IMR-90 (cell line): ENCODE measurements around the gene KIF6. TPM values are rescaled to one million over a fixed set of nuclear protein-coding genes. Genes with fewer than 3 reads are reported as not detected.

Experiments
- ATAC-seq: fragments of 200-7000 bp; cut with Tn5 transposase; 2 replicates; pipeline ENCODE4 v1.9.1; 2020; ENCODE audit warnings: low read depth, mild to moderate bottlenecking, moderate library complexity
- BruUV-seq: library from RNA; stranded (reverse); fragments of 400-500 nt; replicated peaks from 2 replicates; lab custom pipeline; 2021; lab: Mats Ljungman, UMichigan
- CTCF ChIA-PET: fragments of 300-600 bp; formaldehyde crosslinking; extraction: SDS; loops from one replicate; lab custom pipeline; 2021; ENCODE audit warnings: antibody characterized with exemption; lab: Yijun Ruan, JAX
- POLR2A ChIA-PET: fragments of 300-600 bp; sonication (Branson Sonifier 250); formaldehyde crosslinking; loops from one replicate; lab custom pipeline; 2022; ENCODE audit warnings: antibody characterized with exemption; ENCODE audit not compliant: unreplicated experiment; lab: Charles Lee
- DNase-seq: peaks from one replicate; pipeline ENCODE4 v3.0.0; 2013
- H2AFZ ChIP-seq: replicated peaks from 2 replicates; pipeline ENCODE3; 2013; ENCODE audit warnings: low read length, mild to moderate bottlenecking; ENCODE audit not compliant: poor library complexity
- H2AK5ac ChIP-seq: 2 replicates; pipeline ENCODE4 v1.6.1; 2013; ENCODE audit warnings: low read depth, low read length, inconsistent platforms
- H2AK9ac ChIP-seq: replicated peaks from 2 replicates; pipeline ENCODE3; 2013; ENCODE audit warnings: mild to moderate bottlenecking, low read depth, low read length, moderate library complexity; ENCODE audit not compliant: poor library complexity
- H2BK120ac ChIP-seq: 2 replicates; pipeline ENCODE4 v1.6.1; 2013; ENCODE audit warnings: low read depth, low read length, inconsistent platforms
- H2BK15ac ChIP-seq: 3 replicates; pipeline ENCODE4 v1.6.1; 2013; ENCODE audit warnings: low read depth, low read length, inconsistent platforms
- H2BK20ac ChIP-seq: 2 replicates; pipeline ENCODE4 v1.6.1; 2013; ENCODE audit warnings: low read depth, mild to moderate bottlenecking, inconsistent platforms, low read length, moderate library complexity
- H2BK5ac ChIP-seq: 2 replicates; pipeline ENCODE4 v1.6.1; 2013; ENCODE audit warnings: mild to moderate bottlenecking, low read depth, low read length, inconsistent platforms; ENCODE audit not compliant: poor library complexity, severe bottlenecking
- H3K14ac ChIP-seq: replicated peaks from 2 replicates; pipeline ENCODE4 v1.6.1; 2013; ENCODE audit warnings: low read depth, low read length, inconsistent platforms
- H3K18ac ChIP-seq: 2 replicates; pipeline ENCODE4 v1.6.1; 2013; ENCODE audit warnings: low read depth, low read length, control low read depth
- H3K23ac ChIP-seq: 2 replicates; pipeline ENCODE4 v1.6.1; 2013; ENCODE audit warnings: low read depth, low read length, inconsistent platforms
- H3K27ac ChIP-seq: 2 replicates; pipeline ENCODE4 v1.5.1; 2013; ENCODE audit warnings: mild to moderate bottlenecking, control low read depth, low read length; ENCODE audit not compliant: insufficient read depth
- H3K27me3 ChIP-seq: 2 replicates; pipeline ENCODE4 v1.6.1; 2013; ENCODE audit warnings: low read length; ENCODE audit not compliant: control insufficient read depth, insufficient read depth
- H3K36me3 ChIP-seq: 2 replicates; pipeline ENCODE4 v1.6.1; 2013; ENCODE audit warnings: low read length, mixed read lengths; ENCODE audit not compliant: control insufficient read depth, insufficient read depth
- H3K4ac ChIP-seq: 2 replicates; pipeline ENCODE4 v1.6.1; 2013; ENCODE audit warnings: low read depth, low read length, inconsistent platforms
- H3K4me1 ChIP-seq: 2 replicates; pipeline ENCODE4 v1.6.1; 2013; ENCODE audit warnings: low read length, mixed read lengths; ENCODE audit not compliant: control insufficient read depth, insufficient read depth
- H3K4me2 ChIP-seq: 2 replicates; pipeline ENCODE4 v1.6.1; 2013; ENCODE audit warnings: low read depth, mild to moderate bottlenecking, control low read depth, low read length, moderate library complexity
- H3K4me3 ChIP-seq: 2 replicates; pipeline ENCODE4 v1.5.1; 2013; ENCODE audit warnings: low read depth, mild to moderate bottlenecking, control low read depth, low read length, moderate library complexity; ENCODE audit not compliant: insufficient read depth
- H3K56ac ChIP-seq: 2 replicates; pipeline ENCODE4 v1.6.1; 2013; ENCODE audit warnings: low read length, inconsistent platforms; ENCODE audit not compliant: insufficient read depth; ENCODE audit errors: extremely low read depth
- H3K79me1 ChIP-seq, 2 experiments: 2 replicates each; pipeline ENCODE4 v1.6.1; 2013; ENCODE audit warnings: low read length in 2 of 2, inconsistent platforms in 1 of 2, low read depth in 1 of 2
- H3K9ac ChIP-seq: 2 replicates; pipeline ENCODE4 v1.6.1; 2013; ENCODE audit warnings: low read depth, low read length, control low read depth
- H3K9me1 ChIP-seq: 2 replicates; pipeline ENCODE4 v1.6.1; 2013; ENCODE audit warnings: low read length, inconsistent platforms; ENCODE audit not compliant: insufficient read depth
- H3K9me3 ChIP-seq: 2 replicates; pipeline ENCODE4 v1.6.1; 2013; ENCODE audit warnings: low read length; ENCODE audit not compliant: control insufficient read depth, insufficient read depth
- H4K20me1 ChIP-seq: 2 replicates; pipeline ENCODE4 v1.6.1; 2013; ENCODE audit warnings: low read length, inconsistent platforms; ENCODE audit not compliant: insufficient read depth
- H4K5ac ChIP-seq: 2 replicates; pipeline ENCODE4 v1.6.1; 2013; ENCODE audit warnings: mild to moderate bottlenecking, low read depth, low read length, control low read depth
- H4K8ac ChIP-seq, 2 experiments: 2 replicates each; pipeline ENCODE4 v1.6.1; 2013; ENCODE audit warnings: low read depth in 2 of 2, low read length in 2 of 2, control low read depth in 1 of 2, inconsistent platforms in 1 of 2
- H4K91ac ChIP-seq: 2 replicates; pipeline ENCODE4 v1.6.1; 2013; ENCODE audit warnings: low read depth, low read length, inconsistent platforms; ENCODE audit not compliant: insufficient read depth
- BHLHE40 ChIP-seq: fragments of 150-350 bp; IDR thresholded peaks from 2 replicates; pipeline ENCODE4 v1.6.1; 2016; ENCODE audit warnings: mild to moderate bottlenecking, low read depth, low read length
- CEBPB ChIP-seq: IDR thresholded peaks from 2 replicates; pipeline ENCODE4 v1.6.1; 2012; ENCODE audit warnings: low read depth, low read length, improper control_type of control experiment
- CHD1 ChIP-seq: IDR thresholded peaks from 2 replicates; pipeline ENCODE4 v1.6.1; 2012; ENCODE audit warnings: low read depth, low read length, improper control_type of control experiment
- CTCF ChIP-seq: conservative IDR thresholded peaks from 2 replicates; pipeline ENCODE4 v1.5.1; 2012; ENCODE audit warnings: mild to moderate bottlenecking, low read depth, low read length, improper control_type of control experiment
- ELK1 ChIP-seq: fragments of 150-350 bp; IDR thresholded peaks from 2 replicates; pipeline ENCODE4 v1.6.1; 2016; ENCODE audit warnings: low read depth, mild to moderate bottlenecking, low read length, moderate library complexity, borderline replicate concordance
- FOS ChIP-seq: fragments of 150-350 bp; IDR thresholded peaks from 2 replicates; pipeline ENCODE4 v1.6.1; 2016; ENCODE audit warnings: low read depth, low read length
- MAFK ChIP-seq: IDR thresholded peaks from 2 replicates; pipeline ENCODE4 v1.6.1; 2012; ENCODE audit warnings: low read depth, low read length, improper control_type of control experiment
- MAZ ChIP-seq: IDR thresholded peaks from 2 replicates; pipeline ENCODE4 v1.6.1; 2012; ENCODE audit warnings: low read depth, mild to moderate bottlenecking, low read length, improper control_type of control experiment, moderate library complexity, borderline replicate concordance
- MXI1 ChIP-seq: IDR thresholded peaks from 2 replicates; pipeline ENCODE4 v1.6.1; 2012; ENCODE audit warnings: low read depth, mild to moderate bottlenecking, low read length, moderate library complexity, borderline replicate concordance
- NFE2L2 ChIP-seq: fragments of 150-350 bp; IDR thresholded peaks from 2 replicates; pipeline ENCODE4 v1.6.1; 2016; ENCODE audit warnings: low read depth, mild to moderate bottlenecking, low read length
- POLR2A ChIP-seq: IDR thresholded peaks from 2 replicates; pipeline ENCODE4 v1.6.1; 2012; ENCODE audit warnings: mild to moderate bottlenecking, low read depth, low read length
- RAD21 ChIP-seq: IDR thresholded peaks from 2 replicates; pipeline ENCODE4 v1.6.1; 2012; ENCODE audit warnings: low read length, improper control_type of control experiment
- RCOR1 ChIP-seq: IDR thresholded peaks from 2 replicates; pipeline ENCODE4 v1.6.1; 2012; ENCODE audit warnings: mild to moderate bottlenecking, low read length, improper control_type of control experiment; ENCODE audit not compliant: insufficient replicate concordance
- RFX5 ChIP-seq: IDR thresholded peaks from 2 replicates; pipeline ENCODE4 v1.8.0; 2012; ENCODE audit warnings: low read depth, mild to moderate bottlenecking, low read length, moderate library complexity
- SMC3 ChIP-seq: fragments of 150-350 bp; IDR thresholded peaks from 2 replicates; pipeline ENCODE4 v1.6.1; 2016; ENCODE audit warnings: low read depth, mild to moderate bottlenecking, antibody characterized with exemption, low read length, moderate library complexity
- USF2 ChIP-seq: fragments of 150-350 bp; IDR thresholded peaks from 2 replicates; pipeline ENCODE4 v1.6.1; 2017; ENCODE audit warnings: mild to moderate bottlenecking, antibody characterized with exemption, low read length, low read depth
- WGBS, 2 experiments: methylation state at CpG; one replicate each; pipeline versions ENCODE4 v1.1.5 to v1.1.7; 2013; ENCODE audit warnings: missing lambda C conversion rate in 2 of 2; ENCODE audit not compliant: insufficient read length in 1 of 2; ENCODE audit errors: extremely low coverage in 2 of 2; 5-methylcytosine and 5-hydroxymethylcytosine counted together
- dilution Hi-C: fragments of 300-500 bp; cut with HindIII; formaldehyde crosslinking; loops from one replicate; pipeline ENCODE4 v1.14.3; 2018; ENCODE audit warnings: low sequenced_read_pairs; ENCODE audit not compliant: unreplicated experiment
- in situ Hi-C: fragments of 300-500 bp; cut with MboI; formaldehyde crosslinking; loops from 3 replicates; pipeline ENCODE4 v1.14.3; 2019; ENCODE audit warnings: low sequenced_read_pairs, inconsistent platforms, mixed read lengths
- intact Hi-C: fragments of 100-400 bp; cut with micrococcal nuclease; formaldehyde crosslinking; loops from 2 replicates; pipeline ENCODE4 v1.10.0; 2022
- polyA plus RNA-seq, 3 experiments: library from polyadenylated mRNA; depleted of rRNA; stranded (reverse); fragments of >200 nt; gene quantifications; 2 replicates each; pipeline ENCODE4 v1.2.3, GENCODE V29; 2012; ENCODE audit warnings: low replicate concordance in 1 of 3
- total RNA-seq: library from RNA; depleted of rRNA; stranded (reverse); fragments of >200 nt; gene quantifications from 2 replicates; pipeline ENCODE4 v1.2.3, GENCODE V29; 2012

KIF6 gene
- total and polyA plus RNA-seq, 2 of the 4 experiments (the other 2 are of a cell fraction) = under 0.01 to 0.10 TPM

- Histone ChIP-seq H3K23ac (no peak overlapping the region), H3K27ac (no peak overlapping the region), H3K4me2 (no peak overlapping the region), H3K4me1 (no peaks in the 10 kb centered on the region), H4K8ac (no peak overlapping the region), H3K4ac (no peak overlapping the region), H3K14ac (no peak overlapping the region), H2AK5ac (no peak overlapping the region), H3K56ac (no peak overlapping the region), H2BK5ac (no peak overlapping the region), H2AFZ (no peak overlapping the region), H2AK9ac (no peak overlapping the region), H4K91ac (no peak overlapping the region), H3K9me1 (no peaks in the 10 kb centered on the region), H3K9me3 (no peaks in the 10 kb centered on the region), H3K27me3 (no peaks in the 10 kb centered on the region), H2BK15ac (no peak overlapping the region), H2BK120ac (no peak overlapping the region), H3K9ac (no peak overlapping the region), H2BK20ac (no peak overlapping the region), H3K4me3 (no peak overlapping the region), H3K36me3 (no peaks in the 10 kb centered on the region), H3K79me1 (no peaks in the 10 kb centered on the region), H3K18ac (no peak overlapping the region), H4K5ac (no peak overlapping the region), H4K20me1 (no peaks in the 10 kb centered on the region)
- ATAC-seq = no peak
- TF ChIP-seq POLR2A = no peak
- TF ChIP-seq FOS = no peak
- no peak for TF ChIP-seq MXI1
- TF ChIP-seq ELK1 = no peak
- TF ChIP-seq SMC3 = no peak
- TF ChIP-seq CTCF = no peak
- TF ChIP-seq CEBPB = no peak
- TF ChIP-seq CHD1 = no peak
- no peak for TF ChIP-seq RCOR1
- no peak for TF ChIP-seq MAZ
- no peak for TF ChIP-seq BHLHE40
- no peak for TF ChIP-seq MAFK
- no peak for TF ChIP-seq RFX5
- no peak for TF ChIP-seq NFE2L2
- no peak for TF ChIP-seq RAD21
- TF ChIP-seq USF2 = no peak
- no TSS peak for BruUV-seq
- ChIA-PET CTCF (no interaction called here), POLR2A (no interaction called here)
- no CpG with 5 or more reads among the region's 3 CpGs for WGBS, 2 experiments
- no peak for DNase-seq
- intact Hi-C loops (no loop called here), in situ Hi-C loops (no loop called here), dilution Hi-C loops (no loop called here)
Measured at GRCh38 chr6:39387785-39388184, 337.4 kb downstream of the KIF6 start.
